Non-pigmented ciliary epithelial cell (primary cell): ENCODE results near the gene ADPRHL1.

Source experiments
- DNase-seq: peaks from one replicate; pipeline ENCODE4 v3.0.0-alpha.2; 2010; ENCODE audit warnings: low read depth

Gene ADPRHL1

GRCh38 chr13:113452942-113453901 is at the start of gene ADPRHL1:
ADPRHL1 (minus strand) TSS chr13:113453488; CDS start chr13:113453437, 51 bp downstream.
- no peak for DNase-seq

GRCh38 chr13:113502686-113503085 is 49.4 kb upstream of the ADPRHL1 start:
- no peak for DNase-seq

GRCh38 chr13:113500530-113501265 is 47.4 kb upstream of the ADPRHL1 start:
- no peak for DNase-seq

GRCh38 chr13:113499936-113500335 is 46.6 kb upstream of the ADPRHL1 start:
- no peak for DNase-seq

GRCh38 chr13:113498905-113499304 is 45.6 kb upstream of the ADPRHL1 start:
- DNase-seq: no peak

GRCh38 chr13:113497217-113497616 is 43.9 kb upstream of the ADPRHL1 start:
- DNase-seq: no peak

GRCh38 chr13:113495494-113496210 is 42.4 kb upstream of the ADPRHL1 start:
- no peak for DNase-seq

GRCh38 chr13:113493315-113493951 is 40.1 kb upstream of the ADPRHL1 start:
- peak; percentile 94 for DNase-seq

GRCh38 chr13:113491982-113492381 is 38.7 kb upstream of the ADPRHL1 start:
- no peak for DNase-seq

GRCh38 chr13:113491418-113491883 is 38.2 kb upstream of the ADPRHL1 start:
- DNase-seq: no peak

GRCh38 chr13:113490496-113491417 is 37.5 kb upstream of the ADPRHL1 start, which contains the start of gene DCUN1D2:
DCUN1D2 (minus strand) TSS chr13:113490711; CDS start chr13:113490669, 42 bp downstream.
- peak; percentile 58 for DNase-seq

- no peak for DNase-seq
Measured at GRCh38 chr13:113489549-113490495, 36.5 kb upstream of the ADPRHL1 start.

GRCh38 chr13:113489171-113489548 is 35.9 kb upstream of the ADPRHL1 start:
- no peak for DNase-seq

- no peak for DNase-seq
Measured at GRCh38 chr13:113488283-113488682, 35.0 kb upstream of the ADPRHL1 start.

GRCh38 chr13:113486698-113487097 is 33.4 kb upstream of the ADPRHL1 start:
- DNase-seq: no peak

- DNase-seq: no peak
Measured at GRCh38 chr13:113485545-113485944, 32.3 kb upstream of the ADPRHL1 start.

GRCh38 chr13:113483504-113484293 is 30.4 kb upstream of the ADPRHL1 start:
- no peak for DNase-seq

- no peak for DNase-seq
Measured at GRCh38 chr13:113483081-113483480, 29.8 kb upstream of the ADPRHL1 start.
